ENCODE data around the gene NAV2.

The NAV2 gene

DNA sequence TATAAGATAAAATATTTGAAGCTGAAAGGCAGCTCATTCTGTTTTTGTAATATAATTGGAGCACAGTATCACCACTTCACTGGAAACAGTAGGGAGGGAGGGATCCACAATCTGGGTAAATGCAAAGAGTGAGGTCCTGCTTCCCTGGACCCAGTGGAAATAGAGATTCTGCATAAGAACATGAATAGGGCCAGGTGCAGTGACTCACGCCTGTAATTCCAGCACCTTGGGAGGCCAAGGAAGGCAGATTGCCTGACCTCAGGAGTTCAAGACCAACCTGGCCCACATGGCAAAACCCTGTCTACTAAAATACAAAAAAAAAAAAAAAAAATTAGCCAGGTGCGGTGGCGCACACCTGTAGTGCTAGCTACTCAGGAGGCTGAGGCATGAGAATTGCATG is 303.9 kb downstream of the NAV2 start:
- no peak overlapping the region for H3K4me3 ChIP-seq (ENCODE audit: low read length)
- no peak for TF ChIP-seq ZNF274 (IDR thresholded peaks at IDR 0.05; ENCODE audit: low read depth, low read length)

DNA sequence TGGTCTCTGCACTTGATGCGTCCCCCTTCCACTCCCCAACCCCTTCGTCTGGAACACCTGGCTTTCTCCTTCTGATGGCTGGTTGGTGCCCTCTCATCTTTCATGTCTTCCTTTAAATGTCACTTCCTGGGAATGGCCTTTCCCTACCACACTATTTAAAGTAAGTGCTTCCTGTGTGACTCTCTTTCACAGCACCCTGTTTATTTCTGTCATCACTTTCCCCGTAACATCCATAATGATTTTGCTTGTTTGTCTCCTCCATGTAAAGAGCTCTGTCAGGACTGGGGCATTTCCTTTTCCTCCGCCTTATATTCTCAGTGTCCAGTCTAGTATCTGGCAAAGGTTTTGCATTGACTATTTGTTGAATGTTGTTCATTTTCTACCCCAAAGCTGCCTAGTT is 304.7 kb downstream of the NAV2 start:
- no peak overlapping the region for H3K4me3 ChIP-seq (ENCODE audit: low read length)
- TF ChIP-seq ZNF274 (IDR thresholded peaks at IDR 0.05; ENCODE audit: low read depth, low read length), result no peak

DNA sequence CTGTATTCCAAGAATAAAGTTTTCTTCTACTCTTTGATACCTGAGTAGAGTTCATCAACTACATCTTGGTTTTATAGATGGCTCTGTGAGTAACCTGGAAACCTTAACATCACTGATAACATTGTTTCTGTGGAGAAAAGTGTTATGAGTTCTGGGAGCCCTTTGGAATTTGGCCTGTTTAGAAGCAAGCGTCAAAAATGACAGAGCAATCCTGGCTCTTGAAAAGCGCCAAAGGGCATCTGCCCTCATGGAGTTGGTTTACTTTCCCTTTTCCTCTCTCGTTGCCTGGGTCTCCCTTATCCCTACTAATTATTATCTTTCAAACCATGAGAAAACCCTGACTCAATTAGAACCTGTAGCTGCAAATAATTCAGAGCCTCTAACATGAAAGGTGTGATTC is 307.6 kb downstream of the NAV2 start:
- no peak overlapping the region for H3K4me3 ChIP-seq (ENCODE audit: low read length)
- TF ChIP-seq ZNF274 (IDR thresholded peaks at IDR 0.05; ENCODE audit: low read depth, low read length), result no peak

DNA sequence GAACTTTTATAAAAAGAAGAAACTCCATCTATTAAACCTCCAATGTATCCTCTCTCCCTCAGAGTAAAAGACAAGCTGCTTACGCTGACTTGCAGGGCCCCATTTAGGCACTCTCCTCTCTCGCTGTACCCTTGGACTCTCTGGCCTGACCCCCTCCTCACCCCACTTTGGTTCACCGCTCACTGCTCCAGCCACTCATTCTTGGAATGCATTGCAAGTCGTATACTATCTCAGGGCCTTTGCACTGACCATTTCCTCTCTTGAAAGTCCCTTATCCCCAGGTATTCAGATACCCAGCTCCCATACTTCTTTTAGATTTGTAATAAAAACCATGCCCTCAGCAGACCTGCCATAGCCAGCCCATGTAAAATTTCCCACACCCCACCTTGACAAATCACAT is 308.1 kb downstream of the NAV2 start:
- H3K4me3 ChIP-seq (ENCODE audit: low read length), result no peak overlapping the region
- TF ChIP-seq ZNF274 (IDR thresholded peaks at IDR 0.05; ENCODE audit: low read depth, low read length), result no peak

DNA sequence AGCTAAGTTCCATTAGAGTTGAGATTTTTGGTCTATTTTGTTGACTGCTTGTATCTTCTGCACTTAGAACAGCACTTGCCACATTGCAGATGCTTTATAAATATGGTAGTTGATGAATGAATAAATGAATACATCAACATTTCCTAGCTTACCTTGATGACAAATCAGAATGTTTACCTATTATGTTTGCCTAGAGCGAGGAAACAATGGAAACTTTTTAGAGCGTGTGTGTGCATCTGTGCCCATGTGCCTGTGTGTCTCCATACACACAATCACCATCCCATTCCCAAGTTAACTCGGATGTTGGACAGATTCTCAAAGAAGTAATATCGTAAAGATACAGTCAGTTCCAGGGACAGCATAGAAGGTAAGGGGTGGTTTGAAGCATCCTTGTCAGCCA is 308.6 kb downstream of the NAV2 start:
- H3K4me3 ChIP-seq (ENCODE audit: low read length), result no peak overlapping the region

DNA sequence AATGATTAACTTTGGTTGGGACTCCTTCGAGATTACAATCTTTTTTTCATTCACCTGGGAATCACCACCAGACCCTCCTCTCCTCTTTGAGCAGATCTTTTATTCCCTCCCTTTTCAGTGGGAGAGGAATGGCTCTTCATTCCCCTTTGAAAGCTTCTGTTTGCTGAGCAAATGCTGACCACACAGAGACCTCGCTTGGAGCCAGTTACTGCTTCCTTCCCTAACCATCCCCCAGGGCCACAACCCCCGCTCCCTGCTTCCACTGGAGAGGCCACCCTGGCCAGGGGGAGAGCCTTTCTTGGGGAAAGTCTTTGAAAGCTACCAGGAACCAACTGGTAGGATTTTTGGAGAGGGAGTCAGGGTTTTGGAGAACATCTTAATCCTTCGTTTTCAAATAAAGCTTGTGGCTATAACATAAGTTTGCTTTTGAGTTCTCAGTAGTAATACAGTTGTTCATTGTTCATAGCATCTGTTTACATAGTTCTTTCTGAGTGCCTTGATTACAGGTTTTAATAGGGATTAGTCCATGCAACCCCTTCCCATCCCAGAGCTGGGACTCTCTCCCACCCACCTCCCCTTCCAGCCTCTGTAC is 309.2 kb downstream of the NAV2 start:
- no peak overlapping the region for H3K4me3 ChIP-seq (ENCODE audit: low read length)
- TF ChIP-seq ZNF274 (IDR thresholded peaks at IDR 0.05; ENCODE audit: low read depth, low read length), result no peak

More for the DNA sequence above, 308.6 kb downstream of the NAV2 start:
- TF ChIP-seq ZNF274 (IDR thresholded peaks at IDR 0.05; ENCODE audit: low read depth, low read length), result no peak

DNA sequence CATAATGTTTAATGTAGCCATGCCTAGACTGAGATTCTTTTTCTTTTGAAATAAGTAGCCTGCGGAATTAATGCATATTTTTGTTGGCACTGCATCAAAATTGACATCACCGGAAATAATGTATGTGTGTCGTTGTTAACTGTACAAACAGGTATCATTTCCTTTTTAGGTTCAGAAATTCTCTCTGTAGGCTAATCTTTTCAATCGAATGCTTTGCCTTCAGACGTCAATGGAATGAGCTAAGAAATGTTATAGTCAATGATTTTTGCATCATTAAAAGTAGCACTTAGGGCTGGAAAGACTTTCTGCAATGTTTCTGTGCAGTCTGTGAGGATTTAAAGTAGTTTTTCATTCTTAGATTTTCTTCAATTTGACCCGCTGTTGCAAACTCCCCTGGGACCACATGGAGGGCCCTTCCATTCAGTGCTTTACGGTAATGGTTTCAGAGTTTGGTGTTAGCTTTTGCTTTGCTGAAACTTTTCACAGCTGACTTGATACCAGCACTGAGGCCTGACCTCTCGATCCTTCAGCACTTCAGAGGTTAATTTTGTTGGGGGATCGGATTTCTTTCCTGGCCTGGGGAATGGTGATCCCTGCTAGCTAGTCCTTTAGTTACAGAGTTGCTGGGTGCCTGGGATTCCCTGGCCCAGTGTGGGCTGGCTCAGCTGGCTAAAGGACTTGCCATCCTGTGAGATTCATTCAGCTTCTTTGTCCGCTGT is 309.9 kb downstream of the NAV2 start:
- no peak for TF ChIP-seq ZNF274 (IDR thresholded peaks at IDR 0.05; ENCODE audit: low read depth, low read length)
- H3K4me3 ChIP-seq (ENCODE audit: low read length), result no peak overlapping the region

DNA sequence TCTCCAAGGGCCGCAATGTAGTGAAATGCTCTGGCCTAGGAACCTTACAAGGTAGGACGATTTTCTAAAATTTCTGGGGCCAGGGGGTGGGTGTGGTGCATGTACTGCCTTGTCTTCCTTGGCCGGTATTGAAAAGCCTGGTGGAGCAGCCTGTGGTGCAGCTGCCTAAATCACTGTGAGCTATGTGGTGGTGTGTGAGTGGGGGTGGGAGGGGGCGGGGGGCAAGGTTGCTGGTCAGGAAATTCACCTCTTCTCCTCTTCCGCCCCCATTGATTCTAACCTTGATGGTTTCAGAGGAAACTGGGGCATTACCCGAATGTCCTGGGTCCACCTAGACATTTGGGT is 310.4 kb downstream of the NAV2 start:
- no peak for TF ChIP-seq ZNF274 (IDR thresholded peaks at IDR 0.05; ENCODE audit: low read depth, low read length)
- no peak overlapping the region for H3K4me3 ChIP-seq (ENCODE audit: low read length)

DNA sequence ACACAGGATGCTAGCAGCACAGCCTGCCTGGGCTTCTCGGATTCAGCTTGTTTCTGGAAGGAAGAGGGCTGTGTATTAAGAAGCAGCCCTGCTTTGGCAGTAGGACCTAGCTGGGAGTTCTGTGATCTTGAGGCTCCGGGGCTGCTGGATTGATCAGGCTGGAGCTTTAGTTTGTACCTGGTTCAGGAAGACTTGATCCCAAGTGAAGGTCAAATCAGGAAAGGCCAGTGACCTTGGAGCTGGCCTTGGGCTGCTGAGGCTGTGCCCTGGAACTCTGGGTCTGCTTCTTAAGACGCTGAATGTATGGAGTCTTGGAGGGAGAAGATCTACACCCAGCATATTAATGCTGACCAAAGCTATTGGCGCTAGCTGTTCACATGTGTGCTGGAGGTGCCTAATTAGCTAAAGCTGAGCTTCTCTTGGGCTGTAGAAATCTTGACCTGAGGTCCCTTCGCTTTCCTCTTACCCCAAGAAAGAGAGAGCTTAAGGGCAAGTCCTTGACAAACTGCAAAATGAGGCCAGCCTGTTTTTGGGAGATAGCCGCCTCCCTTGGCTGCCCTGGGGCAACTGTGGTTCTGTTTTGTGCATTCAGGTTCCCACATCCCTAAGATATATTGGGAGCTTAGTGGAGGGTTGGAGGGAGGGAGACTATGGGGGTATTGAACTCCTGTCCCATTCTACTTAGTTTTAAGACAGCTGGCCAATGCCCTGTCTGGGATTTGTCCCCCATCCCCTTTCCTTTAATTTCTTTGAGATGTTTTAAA is 311.7 kb downstream of the NAV2 start:
- no peak overlapping the region for H3K4me3 ChIP-seq (ENCODE audit: low read length)
- no peak for TF ChIP-seq ZNF274 (IDR thresholded peaks at IDR 0.05; ENCODE audit: low read depth, low read length)

DNA sequence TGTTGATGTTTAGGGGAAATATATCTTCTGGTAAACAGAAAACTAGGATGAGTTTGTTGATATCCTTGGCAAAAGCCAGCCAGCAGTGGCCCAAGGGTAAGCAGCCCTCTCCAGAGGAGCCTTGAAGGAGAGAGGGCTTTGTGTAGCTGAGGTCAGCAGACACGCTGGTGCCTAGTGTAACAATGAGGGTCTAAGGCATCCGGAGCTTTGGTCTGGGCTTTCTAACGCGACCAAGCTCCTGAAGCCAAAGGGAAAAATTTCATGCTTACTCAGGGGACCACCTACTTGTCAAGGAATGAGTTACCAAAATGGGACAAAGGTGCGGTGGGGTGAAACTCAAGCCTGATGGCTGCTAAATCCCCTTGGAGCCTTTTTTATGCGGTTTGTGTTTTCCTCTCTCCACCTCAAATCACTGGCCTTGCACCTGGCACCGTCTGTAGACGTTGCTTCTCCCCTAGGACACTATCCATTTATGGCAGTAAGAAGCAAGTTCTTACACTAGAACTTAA is 312.7 kb downstream of the NAV2 start:
- H3K4me3 ChIP-seq (ENCODE audit: low read length), result no peak overlapping the region
- no peak for TF ChIP-seq ZNF274 (IDR thresholded peaks at IDR 0.05; ENCODE audit: low read depth, low read length)

DNA sequence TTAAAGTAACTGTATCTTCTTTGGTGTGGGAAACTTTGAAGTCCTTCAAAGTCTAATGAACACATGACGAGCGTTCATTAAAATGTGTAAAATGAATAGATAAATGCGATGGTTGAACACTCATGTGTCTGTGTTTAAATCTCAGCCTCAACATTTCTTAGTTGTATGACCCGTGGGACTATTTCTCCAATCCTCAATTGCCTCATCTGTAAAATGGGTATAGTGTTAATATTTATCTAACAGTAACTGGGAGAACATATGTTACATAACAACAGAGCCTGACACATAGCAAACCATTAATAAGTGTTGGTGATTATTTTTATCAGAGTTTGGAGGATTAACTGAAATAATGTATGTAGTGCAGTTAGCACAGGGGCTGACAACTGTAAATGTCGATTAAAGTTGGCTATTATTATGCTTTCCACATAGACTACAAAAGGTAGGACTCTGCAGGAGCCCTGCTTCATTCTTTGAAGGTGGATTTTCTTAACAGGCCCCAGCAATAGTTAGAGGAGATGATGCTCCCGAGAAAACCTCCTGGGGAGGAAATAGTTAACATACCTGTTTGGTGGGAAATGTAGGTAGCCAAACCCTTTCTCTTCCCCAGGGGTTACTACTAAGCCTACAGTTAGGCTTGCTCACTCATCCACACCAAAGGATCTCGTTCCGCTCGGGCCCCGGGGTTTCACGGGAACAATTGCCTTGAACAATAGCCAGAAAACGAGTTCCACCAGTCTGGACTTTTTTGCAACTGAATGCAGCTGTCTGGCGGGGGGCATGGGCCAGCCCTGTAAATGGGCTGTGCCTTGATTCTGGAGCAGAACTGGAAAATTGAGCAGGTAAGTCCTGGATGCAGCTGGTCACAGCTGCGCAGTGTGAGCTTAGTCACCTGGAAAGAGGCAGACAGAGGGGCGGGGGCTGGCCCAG is 314.3 kb downstream of the NAV2 start:
- H3K4me3 ChIP-seq (ENCODE audit: low read length), result no peak overlapping the region
- no peak for TF ChIP-seq ZNF274 (IDR thresholded peaks at IDR 0.05; ENCODE audit: low read depth, low read length)

DNA sequence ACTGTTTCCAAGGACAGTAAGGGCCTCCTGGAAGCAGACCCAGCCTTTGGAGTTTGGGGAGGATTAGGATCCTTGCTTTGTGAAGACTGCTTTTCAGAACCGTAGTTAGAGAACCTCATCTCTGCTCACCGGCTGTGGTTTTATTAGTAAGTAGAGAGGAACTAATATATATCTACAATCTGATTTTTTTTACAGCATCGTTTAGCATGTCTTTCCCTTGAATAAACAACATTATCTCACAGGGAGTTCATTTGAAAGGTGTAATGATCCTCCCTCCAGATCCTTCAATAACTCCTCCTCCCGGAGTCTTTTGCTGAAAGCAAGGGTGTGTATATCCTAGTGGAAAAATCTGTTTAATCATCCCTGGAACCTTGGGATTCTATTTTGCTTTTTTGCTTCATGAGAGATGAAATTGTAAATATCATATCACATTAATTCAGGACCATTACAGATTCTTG is 314.9 kb downstream of the NAV2 start:
- H3K4me3 ChIP-seq (ENCODE audit: low read length), result no peak overlapping the region

DNA sequence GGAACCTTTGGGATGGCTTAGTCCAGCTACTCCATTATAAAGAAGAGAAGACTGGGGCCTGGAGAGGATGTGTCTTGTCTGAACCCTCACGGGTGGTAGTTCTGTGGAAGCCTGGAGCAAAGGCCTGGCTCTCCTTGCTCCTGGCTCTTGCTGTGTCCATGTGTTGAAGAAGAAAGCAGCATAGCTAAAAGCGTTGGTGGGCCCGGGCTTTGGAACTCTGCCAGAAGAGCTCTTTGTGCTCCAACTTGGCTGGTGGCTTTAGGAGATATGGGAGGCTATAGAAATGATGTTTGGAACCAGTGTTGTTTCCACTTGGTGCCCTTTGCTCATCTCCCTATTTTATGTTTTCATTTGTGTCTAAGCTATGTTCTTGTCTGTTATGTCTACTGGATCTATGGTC is 316.6 kb downstream of the NAV2 start:
- TF ChIP-seq ZNF274 (IDR thresholded peaks at IDR 0.05; ENCODE audit: low read depth, low read length), result no peak

More for the DNA sequence above, 314.9 kb downstream of the NAV2 start:
- no peak for TF ChIP-seq ZNF274 (IDR thresholded peaks at IDR 0.05; ENCODE audit: low read depth, low read length)

DNA sequence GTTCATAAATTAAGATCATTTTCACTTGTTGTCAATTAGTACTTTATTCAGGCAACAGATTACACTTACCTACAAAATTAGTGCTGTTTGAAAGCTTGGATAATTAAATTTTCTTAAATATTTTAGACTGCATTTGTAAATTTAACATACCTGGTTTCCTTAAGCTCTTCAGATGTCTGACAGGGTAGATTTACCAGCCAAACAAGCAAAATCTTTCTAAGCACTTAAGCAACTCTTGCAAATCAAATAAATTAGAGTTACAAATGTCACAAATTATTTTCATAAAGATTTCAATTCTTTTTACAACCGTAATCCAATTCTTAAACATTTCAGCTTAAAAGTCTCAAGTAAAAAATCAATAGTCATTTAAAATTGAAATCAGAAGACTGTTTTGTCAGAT is 317.8 kb downstream of the NAV2 start:
- no peak overlapping the region for H3K4me3 ChIP-seq (ENCODE audit: low read length)
- TF ChIP-seq ZNF274 (IDR thresholded peaks at IDR 0.05; ENCODE audit: low read depth, low read length), result no peak

More for the DNA sequence above, 316.6 kb downstream of the NAV2 start:
- no peak overlapping the region for H3K4me3 ChIP-seq (ENCODE audit: low read length)
